Fibroblast of lung (primary cell): ENCODE data around the gene U2AF1L4.

Experiments
- CTCF ChIP-seq, 2 donors: IDR thresholded peaks in 1 of 2; conservative IDR thresholded peaks in 1 of 2; 1 replicate in 1 of 2; 2 replicates in 1 of 2; pipeline ENCODE4 v1.5.1; 2011 to 2012; ENCODE audit warnings: low read length in 2 of 2, control low read depth in 1 of 2, inconsistent platforms in 1 of 2, low read depth in 1 of 2, mild to moderate bottlenecking in 1 of 2
- EZH2 ChIP-seq: IDR thresholded peaks from 2 replicates; pipeline ENCODE4 v1.5.1; 2012; ENCODE audit warnings: low read length, control low read depth, mild to moderate bottlenecking; ENCODE audit errors: missing control alignments

- TF ChIP-seq CTCF (conservative IDR thresholded peaks at IDR 0.05 in 1 of 2, IDR thresholded peaks at IDR 0.05 in 1 of 2; ENCODE audit: low read depth in 1 of 2, low read length in 2 of 2) (no peak), EZH2 (no peak)
Measured at GRCh38 chr19:35753634-35754369, 8.6 kb upstream of the U2AF1L4 start.
